Measurements from ENCODE around the gene RNU6-1. TPM values are rescaled to one million over a fixed set of nuclear protein-coding genes. Genes with fewer than 3 reads are reported as not detected.

The RNU6-1 gene
- polyA plus RNA-seq, 2 of the 4 experiments (the other 2 are of a cell fraction): not detected

GRCh38 chr15:67863442-67863987 is 23.7 kb upstream of the RNU6-1 start (continued):
- TF ChIP-seq CTCF (IDR thresholded peaks at IDR 0.05) (peak; percentile 98), MYC (IDR thresholded peaks at IDR 0.05; ENCODE audit: borderline replicate concordance, low read length) (peak; percentile 42; the same call in 1 of the 2 replicates), NR3C1 (IDR thresholded peaks at IDR 0.05) (no peak), POLR2AphosphoS2 (conservative IDR thresholded peaks at IDR 0.05; ENCODE audit: low read length) (no peak), HMGXB4 (CRISPR knock-in tag; IDR thresholded peaks at IDR 0.05; ENCODE audit: borderline replicate concordance) (no peak), SMC3 (IDR thresholded peaks at IDR 0.05) (peak; percentile 100)

GRCh38 chr15:67862750-67863441 is 23.1 kb upstream of the RNU6-1 start:
- ATAC-seq: peak; percentile 2 to 21; a peak in 3 of 6 replicates

GRCh38 chr15:67861983-67862382 is 22.1 kb upstream of the RNU6-1 start:
- ATAC-seq (no peak), FAIRE-seq (no peak), DNase-seq (ENCODE audit: low read depth in 1 of 2, low spot score in 1 of 2) (no peak)
- no peak overlapping the region for H3K4me3 ChIP-seq
- H3K9me3 ChIP-seq: no peaks in the 10 kb centered on the region
- peaks cover 10% of the 10 kb centered on the region; the same call in 2 of the 3 replicates for H3K4me1 ChIP-seq
- no peak for TF ChIP-seq ELK1 (IDR thresholded peaks at IDR 0.05; ENCODE audit: low read depth, low read length)
- no peak for TF ChIP-seq EHMT2 (IDR thresholded peaks at IDR 0.05; ENCODE audit: low read depth)
- no peak for TF ChIP-seq KDM5A (IDR thresholded peaks at IDR 0.05)
- no peak for TF ChIP-seq ZNF302 (CRISPR knock-in tag; IDR thresholded peaks at IDR 0.05)
- no peak for TF ChIP-seq HMGXB4 (CRISPR knock-in tag; IDR thresholded peaks at IDR 0.05; ENCODE audit: borderline replicate concordance)
- TF ChIP-seq EHF (CRISPR knock-in tag; IDR thresholded peaks at IDR 0.05): no peak
- no peak for TF ChIP-seq NFE2L2 (conservative IDR thresholded peaks at IDR 0.05; ENCODE audit: low read length)
- TF ChIP-seq NPAS2 (CRISPR knock-in tag; IDR thresholded peaks at IDR 0.05; ENCODE audit: borderline replicate concordance): no peak
- H3K27ac ChIP-seq: no peak overlapping the region
- H3K4me2 ChIP-seq: no peak overlapping the region
- 90% methylated on average over 3 of the region's 3 CpGs for WGBS (ENCODE audit: missing lambda C conversion rate)
- ChIA-PET POLR2A (no interaction called here), CTCF (interaction anchor here (0.7 to 5.8 kb wide), 15 partner anchors 11 to 1266 kb away, joined by 3 to 206 read pairs (median 12); no protein-coding TSS in a partner anchor)

More at GRCh38 chr15:67862750-67863441, 23.1 kb upstream of the RNU6-1 start:
- H3K9me3 ChIP-seq: no peaks in the 10 kb centered on the region
- WGBS (ENCODE audit: missing lambda C conversion rate): 60% methylated on average over 16 of the region's 16 CpGs
- FAIRE-seq (no peak), DNase-seq (ENCODE audit: low read depth in 1 of 2, low spot score in 1 of 2) (no peak)
- ChIA-PET POLR2A (interaction anchor here (0.5 to 1.8 kb wide), 3 partner anchors 167 to 292 kb away, joined by 5 to 8 read pairs (median 7); partner anchors contain the start of gene PIAS1), CTCF (interaction anchor here (0.5 to 5.8 kb wide), 76 partner anchors 12 to 458 kb away, joined by 3 to 206 read pairs (median 5); partner anchors contain the start of genes CALML4 and PIAS1)
- H3K4me2 ChIP-seq: peak overlapping the region; percentile 68
- H3K4me3 ChIP-seq: no peak overlapping the region
- peak overlapping the region; percentile 78 to 89 for H3K27ac ChIP-seq
- TF ChIP-seq HOXA7 (CRISPR knock-in tag; IDR thresholded peaks at IDR 0.05): no peak
- TF ChIP-seq FOSL2 (IDR thresholded peaks at IDR 0.05): no peak
- TF ChIP-seq FOSL2 (CRISPR knock-in tag; IDR thresholded peaks at IDR 0.05): no peak
- no peak for TF ChIP-seq CTCF (IDR thresholded peaks at IDR 0.05)
- no peak for TF ChIP-seq HES2 (IDR thresholded peaks at IDR 0.05)
- no peak for TF ChIP-seq CHD2 (IDR thresholded peaks at IDR 0.05; ENCODE audit: low read length, partially characterized antibody)
- no peak for TF ChIP-seq MAX (IDR thresholded peaks at IDR 0.05)
- H3K4me1 ChIP-seq: peaks cover 10% of the 10 kb centered on the region; the same call in 2 of the 3 replicates
